Measurements from ENCODE around the gene TBL1Y. TPM values are rescaled to one million over a fixed set of nuclear protein-coding genes. Genes with fewer than 3 reads are reported as not detected.
"Not testable (repeated sequence)": the region's sequence is repeated elsewhere in the genome, so short reads cannot be mapped to it uniquely, and the experiment has no call there.

TBL1Y gene
- polyA plus RNA-seq (2013): 0.31 and 0.36 TPM in 2 replicates

- H3K18ac ChIP-seq (ENCODE audit: low read length): peak within 1 kb of the TSS; percentile 61
- no peaks in the 10 kb centered on the region for H3K27me3 ChIP-seq (ENCODE audit: insufficient read depth, low read length)
- peak within 1 kb of the TSS; percentile 76 for H3K4me3 ChIP-seq (ENCODE audit: low read depth, low read length)
- H4K8ac ChIP-seq (ENCODE audit: low read depth, low read length): peak within 1 kb of the TSS; percentile 23
- peak within 1 kb of the TSS; percentile 69 for H3K4me2 ChIP-seq (ENCODE audit: low read length)
- no peak within 1 kb of the TSS for H3K23ac ChIP-seq (ENCODE audit: low read length)
- H3K79me2 ChIP-seq (ENCODE audit: control insufficient read depth, insufficient read depth, low read length, poor library complexity): no peaks in the 10 kb centered on the region
- H2AFZ ChIP-seq (ENCODE audit: insufficient read depth, low read length, poor library complexity): peak within 1 kb of the TSS; percentile 64
- H4K12ac ChIP-seq (ENCODE audit: low read depth, low read length): no peak within 1 kb of the TSS
- no peaks in the 10 kb centered on the region for H3K36me3 ChIP-seq (ENCODE audit: control insufficient read depth in 1 of 2, insufficient read depth in 2 of 2, low read length in 2 of 2)
- H2AK5ac ChIP-seq (ENCODE audit: low read length): no peak within 1 kb of the TSS
- no peak within 1 kb of the TSS for H3K9ac ChIP-seq (ENCODE audit: low read length)
- no CpG with 5 or more reads among the region's 91 CpGs for WGBS (ENCODE audit: extremely low coverage, insufficient coverage, insufficient read length)
- H3K4me1 ChIP-seq (ENCODE audit: control insufficient read depth in 1 of 2, insufficient read depth in 2 of 2, low read length in 2 of 2): peaks cover 2 to 4% of the 10 kb centered on the region in 2 experiments
- no peak within 1 kb of the TSS for H3K27ac ChIP-seq (ENCODE audit: low read depth, low read length)
- H2BK120ac ChIP-seq (ENCODE audit: insufficient read depth, low read length, poor library complexity): peak within 1 kb of the TSS; percentile 24
- no peak within 1 kb of the TSS for H2BK12ac ChIP-seq (ENCODE audit: low read length)
- no peak within 1 kb of the TSS for H3K4ac ChIP-seq (ENCODE audit: low read depth, low read length)
- no peak within 1 kb of the TSS for H2BK5ac ChIP-seq (ENCODE audit: low read depth, low read length, poor library complexity)
- peak within 1 kb of the TSS; percentile 63 for H3K14ac ChIP-seq (ENCODE audit: low read length)
- peaks cover 4% of the 10 kb centered on the region for H3K79me1 ChIP-seq (ENCODE audit: low read length)
- no peak for DNase-seq
- peak within 1 kb of the TSS; percentile 30 for H4K91ac ChIP-seq (ENCODE audit: low read depth, low read length)
- no peaks in the 10 kb centered on the region for H3K9me3 ChIP-seq (ENCODE audit: insufficient read depth, low read depth, low read length)
These were observed at the start of gene TBL1Y for GRCh38 chrY:6910372-6911252. TSS of gene TBL1Y (plus strand) at chrY:6910697. CDS start at chrY:7025085, 114,388 bp downstream.

- H4K91ac ChIP-seq (ENCODE audit: low read depth, low read length): no peak overlapping the region
- no peaks in the 10 kb centered on the region for H3K79me1 ChIP-seq (ENCODE audit: low read length)
- no peaks in the 10 kb centered on the region for H3K4me1 ChIP-seq (ENCODE audit: control insufficient read depth in 1 of 2, insufficient read depth in 2 of 2, low read length in 2 of 2)
- H3K18ac ChIP-seq (ENCODE audit: low read length): no peak overlapping the region
- H3K27ac ChIP-seq (ENCODE audit: low read depth, low read length): no peak overlapping the region
- H2BK12ac ChIP-seq (ENCODE audit: low read length): no peak overlapping the region
- no peak overlapping the region for H3K14ac ChIP-seq (ENCODE audit: low read length)
- H3K23ac ChIP-seq (ENCODE audit: low read length): no peak overlapping the region
- H2BK120ac ChIP-seq (ENCODE audit: insufficient read depth, low read length, poor library complexity): no peak overlapping the region
- no peaks in the 10 kb centered on the region for H3K36me3 ChIP-seq (ENCODE audit: control insufficient read depth in 1 of 2, insufficient read depth in 2 of 2, low read length in 2 of 2)
- H3K9me3 ChIP-seq (ENCODE audit: insufficient read depth, low read depth, low read length): no peaks in the 10 kb centered on the region
- no peak overlapping the region for H4K12ac ChIP-seq (ENCODE audit: low read depth, low read length)
- no peak overlapping the region for H2BK5ac ChIP-seq (ENCODE audit: low read depth, low read length, poor library complexity)
- no peak overlapping the region for H3K4ac ChIP-seq (ENCODE audit: low read depth, low read length)
- no peak for DNase-seq
- H3K27me3 ChIP-seq (ENCODE audit: insufficient read depth, low read length): no peaks in the 10 kb centered on the region
- no peak overlapping the region for H3K4me2 ChIP-seq (ENCODE audit: low read length)
- no peak overlapping the region for H3K4me3 ChIP-seq (ENCODE audit: low read depth, low read length)
- H2AK5ac ChIP-seq (ENCODE audit: low read length): no peak overlapping the region
- H4K8ac ChIP-seq (ENCODE audit: low read depth, low read length): no peak overlapping the region
- H2AFZ ChIP-seq (ENCODE audit: insufficient read depth, low read length, poor library complexity): no peak overlapping the region
- H3K9ac ChIP-seq (ENCODE audit: low read length): no peak overlapping the region
- H3K79me2 ChIP-seq (ENCODE audit: control insufficient read depth, insufficient read depth, low read length, poor library complexity): no peaks in the 10 kb centered on the region
- WGBS (ENCODE audit: extremely low coverage, insufficient coverage, insufficient read length): no CpG with 5 or more reads among the region's 3 CpGs
These were observed 16.0 kb upstream of the TBL1Y start for GRCh38 chrY:6894496-6894895.

DNA sequence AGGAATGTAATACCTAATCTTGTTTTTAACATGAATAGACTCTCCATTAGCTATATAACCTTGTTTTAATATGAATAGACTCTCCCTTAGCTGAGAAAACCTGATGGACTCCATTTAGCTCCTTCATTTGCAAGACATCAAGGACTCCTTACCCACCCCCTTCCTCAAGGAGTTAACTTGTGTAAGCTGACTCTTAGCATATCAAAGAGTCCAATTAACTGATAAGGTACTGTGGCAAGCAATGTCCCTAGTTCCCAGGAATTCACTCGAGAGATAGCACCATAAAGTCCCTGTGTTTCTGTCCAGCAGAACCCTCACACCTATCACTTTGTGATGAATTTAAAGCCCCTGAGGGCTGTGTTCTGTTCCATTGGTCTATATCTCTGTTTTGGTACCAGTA lies 15.3 kb upstream of the TBL1Y start:
- no peak for DNase-seq
- H3K4me1 ChIP-seq (ENCODE audit: control insufficient read depth in 1 of 2, insufficient read depth in 2 of 2, low read length in 2 of 2): no peaks in the 10 kb centered on the region
- H2BK5ac ChIP-seq (ENCODE audit: low read depth, low read length, poor library complexity): no peak overlapping the region
- no peaks in the 10 kb centered on the region for H3K79me2 ChIP-seq (ENCODE audit: control insufficient read depth, insufficient read depth, low read length, poor library complexity)
- WGBS (ENCODE audit: extremely low coverage, insufficient coverage, insufficient read length): no CpG with 5 or more reads among the region's 1 CpG
- H3K79me1 ChIP-seq (ENCODE audit: low read length): no peaks in the 10 kb centered on the region
- no peak overlapping the region for H3K4ac ChIP-seq (ENCODE audit: low read depth, low read length)
- no peak overlapping the region for H3K23ac ChIP-seq (ENCODE audit: low read length)
- no peak overlapping the region for H2BK120ac ChIP-seq (ENCODE audit: insufficient read depth, low read length, poor library complexity)
- H3K27me3 ChIP-seq (ENCODE audit: insufficient read depth, low read length): no peaks in the 10 kb centered on the region
- H3K9ac ChIP-seq (ENCODE audit: low read length): no peak overlapping the region
- no peak overlapping the region for H3K4me3 ChIP-seq (ENCODE audit: low read depth, low read length)
- H4K91ac ChIP-seq (ENCODE audit: low read depth, low read length): no peak overlapping the region
- H4K8ac ChIP-seq (ENCODE audit: low read depth, low read length): no peak overlapping the region
- no peaks in the 10 kb centered on the region for H3K9me3 ChIP-seq (ENCODE audit: insufficient read depth, low read depth, low read length)
- no peak overlapping the region for H2AFZ ChIP-seq (ENCODE audit: insufficient read depth, low read length, poor library complexity)
- no peak overlapping the region for H2BK12ac ChIP-seq (ENCODE audit: low read length)
- H3K27ac ChIP-seq (ENCODE audit: low read depth, low read length): no peak overlapping the region
- no peak overlapping the region for H3K14ac ChIP-seq (ENCODE audit: low read length)
- H3K4me2 ChIP-seq (ENCODE audit: low read length): no peak overlapping the region
- no peak overlapping the region for H3K18ac ChIP-seq (ENCODE audit: low read length)
- H4K12ac ChIP-seq (ENCODE audit: low read depth, low read length): no peak overlapping the region
- no peaks in the 10 kb centered on the region for H3K36me3 ChIP-seq (ENCODE audit: control insufficient read depth in 1 of 2, insufficient read depth in 2 of 2, low read length in 2 of 2)
- H2AK5ac ChIP-seq (ENCODE audit: low read length): no peak overlapping the region

DNA sequence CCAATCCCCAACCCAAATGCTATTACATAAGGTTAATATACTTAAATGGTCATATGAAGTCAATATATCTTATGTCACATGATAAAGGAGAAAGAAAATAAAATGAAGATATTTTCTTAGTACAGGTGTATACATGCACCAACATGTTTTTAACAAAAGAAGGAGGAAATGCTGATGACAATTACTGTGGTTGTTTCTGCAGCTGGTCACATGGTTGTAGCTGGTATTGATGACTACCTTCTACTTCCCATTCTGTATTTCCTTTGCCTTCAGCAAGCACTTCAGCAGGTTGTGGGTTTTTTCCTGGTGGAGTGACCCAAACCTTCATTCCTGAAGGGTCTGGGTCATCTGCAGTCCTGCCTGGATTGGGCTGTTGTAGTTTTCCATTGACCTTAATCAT lies 8.4 kb upstream of the TBL1Y start:
- not testable (repeated sequence) for H3K4me1 ChIP-seq (ENCODE audit: control insufficient read depth in 1 of 2, insufficient read depth in 2 of 2, low read length in 2 of 2); H3K14ac ChIP-seq (ENCODE audit: low read length); H3K4ac ChIP-seq (ENCODE audit: low read depth, low read length); H2BK120ac ChIP-seq (ENCODE audit: insufficient read depth, low read length, poor library complexity); DNase-seq; H2AK5ac ChIP-seq (ENCODE audit: low read length); H4K91ac ChIP-seq (ENCODE audit: low read depth, low read length); H3K27ac ChIP-seq (ENCODE audit: low read depth, low read length); H4K8ac ChIP-seq (ENCODE audit: low read depth, low read length); H2BK12ac ChIP-seq (ENCODE audit: low read length); H3K9ac ChIP-seq (ENCODE audit: low read length); H3K27me3 ChIP-seq (ENCODE audit: insufficient read depth, low read length); H3K9me3 ChIP-seq (ENCODE audit: insufficient read depth, low read depth, low read length); H2AFZ ChIP-seq (ENCODE audit: insufficient read depth, low read length, poor library complexity); H3K23ac ChIP-seq (ENCODE audit: low read length); H3K18ac ChIP-seq (ENCODE audit: low read length); H3K79me2 ChIP-seq (ENCODE audit: control insufficient read depth, insufficient read depth, low read length, poor library complexity); H3K36me3 ChIP-seq (ENCODE audit: control insufficient read depth in 1 of 2, insufficient read depth in 2 of 2, low read length in 2 of 2); H3K4me3 ChIP-seq (ENCODE audit: low read depth, low read length); H3K79me1 ChIP-seq (ENCODE audit: low read length); H3K4me2 ChIP-seq (ENCODE audit: low read length); H4K12ac ChIP-seq (ENCODE audit: low read depth, low read length); H2BK5ac ChIP-seq (ENCODE audit: low read depth, low read length, poor library complexity)

Data from trophoblast cell (in vitro differentiated cells and primary cell).